K562 (cell line): ENCODE measurements around the gene ASB18. TPM values are rescaled to one million over a fixed set of nuclear protein-coding genes. Genes with fewer than 3 reads are reported as not detected.

Experiments used
- ATAC-seq: fragments of 200-7000 bp; cut with Tn5 transposase; 3 replicates; pipeline ENCODE4 v1.9.1; 2020; ENCODE audit warnings: moderate library complexity
- BruUV-seq: library from RNA; stranded (reverse); fragments of 400-500 nt; replicated peaks from 2 replicates; lab custom pipeline; 2021; lab: Mats Ljungman, UMichigan
- CTCF ChIA-PET: fragments of 300-600 bp; formaldehyde crosslinking; extraction: SDS; loops from one replicate; lab custom pipeline; 2021; ENCODE audit warnings: low intra/inter-chr PET ratio; lab: Yijun Ruan, JAX
- POLR2A ChIA-PET: fragments of 300-600, 350-650 bp; sonication (Branson Sonifier 250); formaldehyde crosslinking; extraction: SDS; loops from one replicate; lab custom pipeline; 2021; ENCODE audit warnings: antibody characterized with exemption, inconsistent platforms; lab: Yijun Ruan, JAX
- DNase-seq, 4 experiments: peaks; one replicate each; pipeline versions ENCODE4 v3.0.0 to v3.0.0-alpha.2; 2011 to 2018; ENCODE audit warnings: low spot score in 3 of 4, mixed read lengths in 3 of 4; ENCODE audit errors: extremely low read depth in 1 of 4
- FAIRE-seq: peaks from 2 replicates; lab custom pipeline; 2011; peaks lifted over from hg19 to GRCh38; lab: Jason Lieb, UNC
- H2AFZ ChIP-seq: 2 replicates; pipeline ENCODE4 v1.6.0; 2011; ENCODE audit warnings: low read depth, low read length, control low read depth, inconsistent platforms
- H3K27ac ChIP-seq: fragments of 200-600 bp; 3 replicates; pipeline ENCODE4 v1.8.0; 2011; ENCODE audit warnings: low read depth, mild to moderate bottlenecking, control low read depth, inconsistent platforms, low read length, moderate library complexity, mixed read lengths; ENCODE audit errors: extremely low read depth
- H3K27me3 ChIP-seq, 2 experiments: fragments of 300-600 bp in 1 of 2; 2 replicates in 1 of 2; 3 replicates in 1 of 2; pipeline versions ENCODE4 v1.6.0 to v1.8.0; 2011; ENCODE audit warnings: inconsistent platforms in 2 of 2, low read length in 2 of 2, mild to moderate bottlenecking in 1 of 2, mixed read lengths in 1 of 2, moderate library complexity in 1 of 2; ENCODE audit not compliant: control insufficient read depth in 2 of 2, insufficient read depth in 2 of 2
- H3K36me3 ChIP-seq: fragments of 300-600 bp; 3 replicates; pipeline ENCODE4 v1.8.0; 2011; ENCODE audit warnings: mild to moderate bottlenecking, low read length, inconsistent platforms; ENCODE audit not compliant: control insufficient read depth, insufficient read depth
- H3K4me1 ChIP-seq, 2 experiments: fragments of 200-600 bp in 1 of 2; replicated peaks in 1 of 2; 2 replicates in 1 of 2; 3 replicates in 1 of 2; pipeline versions ENCODE4 v1.5.1 to v1.8.0; 2011; ENCODE audit warnings: inconsistent platforms in 2 of 2, low read length in 2 of 2, mild to moderate bottlenecking in 1 of 2, mixed read lengths in 1 of 2, moderate library complexity in 1 of 2; ENCODE audit not compliant: control insufficient read depth in 2 of 2, insufficient read depth in 2 of 2
- H3K4me2 ChIP-seq: 2 replicates; pipeline ENCODE4 v1.6.1; 2011; ENCODE audit warnings: low read length, control low read depth, inconsistent platforms, mixed read lengths; ENCODE audit not compliant: insufficient read depth
- H3K4me3 ChIP-seq: fragments of 200-600 bp; sonication (generic), shearing (Covaris generic); 2 replicates; pipeline ENCODE4 v1.5.1; 2016; ENCODE audit warnings: control low read depth, inconsistent platforms
- H3K79me2 ChIP-seq: fragments of 200-600 bp; 3 replicates; pipeline ENCODE4 v1.8.0; 2011; ENCODE audit warnings: low read length, inconsistent platforms; ENCODE audit not compliant: control insufficient read depth, insufficient read depth
- H3K9ac ChIP-seq, 2 experiments: 2 replicates each; pipeline versions ENCODE4 v1.6.0 to v1.6.1; 2011; ENCODE audit warnings: low read depth in 2 of 2, low read length in 2 of 2, control low read depth in 1 of 2, inconsistent platforms in 1 of 2, mild to moderate bottlenecking in 1 of 2, mixed read lengths in 1 of 2; ENCODE audit not compliant: insufficient read depth in 1 of 2
- H3K9me1 ChIP-seq: one replicate; pipeline ENCODE4 v1.6.0; 2011; ENCODE audit warnings: inconsistent platforms, mild to moderate bottlenecking, low read length, moderate library complexity; ENCODE audit not compliant: control insufficient read depth, insufficient read depth
- H3K9me3 ChIP-seq: replicated peaks from 2 replicates; pipeline ENCODE4 v1.5.1; 2011; ENCODE audit warnings: low read depth, low read length, inconsistent platforms; ENCODE audit not compliant: control insufficient read depth, insufficient read depth
- H4K20me1 ChIP-seq: replicated peaks from 2 replicates; pipeline ENCODE4 v1.6.1; 2011; ENCODE audit warnings: low read length, inconsistent platforms, mixed read lengths; ENCODE audit not compliant: control insufficient read depth, insufficient read depth
- BCOR ChIP-seq: fragments of 450-650 bp; IDR thresholded peaks from 2 replicates; pipeline ENCODE4 v1.6.1; 2016
- CBX8 ChIP-seq: fragments of 200-600 bp; sonication (generic); IDR thresholded peaks from 2 replicates; pipeline ENCODE4 v1.6.1; 2012; ENCODE audit warnings: borderline replicate concordance, mixed run types, low read depth, mild to moderate bottlenecking, moderate library complexity, mixed read lengths, low read length, control low read depth, inconsistent platforms; ENCODE audit not compliant: poor library complexity, severe bottlenecking; ENCODE audit errors: extremely low read depth
- GABPB2 ChIP-seq: fragments of 250-450 bp; sonication (Bioruptor Pico); conservative IDR thresholded peaks from 2 replicates; pipeline ENCODE4 v1.5.1; 2021; ENCODE audit warnings: mild to moderate bottlenecking
- NRF1 ChIP-seq, 2 experiments: fragments of 450-650 bp; IDR thresholded peaks in 1 of 2; conservative IDR thresholded peaks in 1 of 2; 2 replicates each; pipeline ENCODE4 v1.6.1; 2014; ENCODE audit warnings: mild to moderate bottlenecking in 2 of 2
- POLR2B ChIP-seq: fragments of 450-650 bp; IDR thresholded peaks from 2 replicates; pipeline ENCODE4 v1.6.1; 2018; ENCODE audit warnings: low read depth; ENCODE audit not compliant: partially characterized antibody
- ZNF444 ChIP-seq: fragments of 250-450 bp; sonication (Bioruptor Pico); IDR thresholded peaks from 2 replicates; pipeline ENCODE4 v1.4.0; 2020; ENCODE audit warnings: mild to moderate bottlenecking, moderate library complexity
- WGBS: fragments of 100-300 bp; shearing (Covaris generic); methylation state at CpG from one replicate; pipeline ENCODE4 v1.1.6; 2016; ENCODE audit warnings: low coverage, mixed read lengths; ENCODE audit not compliant: insufficient coverage; ENCODE audit errors: missing lambda C conversion rate; 5-methylcytosine and 5-hydroxymethylcytosine counted together
- in situ Hi-C: fragments of 300-500 bp; cut with MboI; formaldehyde crosslinking; loops from 4 replicates; pipeline ENCODE4 v1.15.0; 2018; ENCODE audit warnings: inconsistent platforms, mixed read lengths
- intact Hi-C: fragments of 100-400 bp; cut with micrococcal nuclease; formaldehyde crosslinking; loops from 2 replicates; pipeline ENCODE4 v1.14.2; 2022
- polyA plus RNA-seq, 8 experiments: library from polyadenylated mRNA; depleted of rRNA in 4 of 8; stranded (reverse) in 5 of 8; unstranded in 3 of 8; fragments of >200 nt; fragmentation: Nextera tagmentation in 2 of 8; fragmentation: Illumina TruSeq in 1 of 8; extraction: Ambion mirVana in 2 of 8; extraction: Trizol in 1 of 8; gene quantifications; 2 replicates each; pipeline versions ENCODE4 v1.2.1 to v1.2.3, GENCODE V29; 2011 to 2014; ENCODE audit warnings: inconsistent platforms in 1 of 8, missing spikeins in 1 of 8
- total RNA-seq, 7 experiments: library from RNA; depleted of rRNA in 6 of 7; stranded (reverse); fragments of >200 nt in 6 of 7; fragmentation: Illumina TruSeq in 2 of 7; extraction: Trizol in 2 of 7; gene quantifications; 2 replicates each; pipeline versions ENCODE4 v1.2.1 to v1.2.3, GENCODE V29; 2011 to 2021; ENCODE audit warnings: low replicate concordance in 1 of 7
- TF ChIP-seq, protein P1 (sequence below), 2 experiments: fragments of 450-650 bp; conservative IDR thresholded peaks; 2 replicates each; pipeline ENCODE4 v1.6.1; 2017; ENCODE audit warnings: mild to moderate bottlenecking in 2 of 2, moderate library complexity in 2 of 2

ASB18 gene
- total and polyA plus RNA-seq, 9 of the 15 experiments (the other 6 are each of a cell fraction or from before 2014, with no cell fraction given): not detected

DNA sequence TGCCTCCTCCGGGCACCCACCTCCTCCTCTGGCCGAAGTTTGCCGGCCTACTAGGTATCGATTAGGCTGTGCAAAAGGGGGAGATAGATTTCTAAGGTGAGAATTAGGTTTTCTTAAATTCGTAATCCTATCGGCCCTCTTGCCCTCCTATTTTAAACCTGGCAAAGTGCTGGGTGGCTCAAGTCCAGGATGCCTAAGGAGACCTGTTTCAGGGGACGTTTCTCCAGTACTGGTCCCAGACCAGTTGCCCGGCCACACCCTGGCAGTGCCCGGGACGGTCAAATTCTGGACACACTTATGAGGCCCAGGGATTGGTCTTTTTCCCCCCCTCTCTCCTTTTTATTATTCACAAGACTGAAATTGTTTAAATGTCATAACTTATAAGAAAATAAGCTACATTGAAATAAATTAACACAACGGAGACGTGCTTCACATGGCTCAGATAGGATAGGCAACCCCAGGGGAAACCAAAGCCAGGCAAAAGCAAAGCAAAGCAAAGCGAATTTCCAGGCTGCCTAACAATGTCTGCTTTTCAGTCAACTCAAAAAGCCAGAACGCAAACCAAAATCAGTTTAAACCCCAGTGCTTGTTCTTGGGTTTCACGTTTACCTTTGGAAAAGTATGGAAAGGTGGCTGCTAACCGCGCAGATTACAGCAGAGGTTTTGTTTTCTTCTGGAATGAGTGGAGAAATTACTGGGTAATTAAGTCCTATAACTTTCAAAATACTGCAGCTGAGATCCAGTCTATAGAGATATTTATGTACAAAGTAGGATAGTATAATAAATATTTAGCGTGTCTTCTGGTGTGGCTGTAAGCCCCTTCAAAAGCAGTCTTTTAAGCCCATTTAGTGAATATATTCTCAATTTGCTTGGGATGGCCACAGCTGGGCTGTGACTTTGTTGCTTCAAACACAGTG is 99.0 kb downstream of the ASB18 start:
- Histone ChIP-seq H3K4me1 (peaks cover 0 to 25% of the 10 kb centered on the region in 2 experiments; a peak in 2 of 5 replicates), H3K4me2 (no peak overlapping the region), H3K27me3 (peaks cover 0 to 20% of the 10 kb centered on the region in 2 experiments; a peak in 2 of 5 replicates), H3K9me3 (no peaks in the 10 kb centered on the region), H2AFZ (no peak overlapping the region), H3K9ac (no peak overlapping the region), H3K27ac (no peak overlapping the region), H3K4me3 (no peak overlapping the region), H3K79me2 (no peaks in the 10 kb centered on the region), H3K9me1 (no peaks in the 10 kb centered on the region), H4K20me1 (no peaks in the 10 kb centered on the region), H3K36me3 (no peaks in the 10 kb centered on the region)
- BruUV-seq: no TSS peak
- intact Hi-C loops: no loop called here
- DNase-seq: no peak
- POLR2A ChIA-PET: no interaction called here
- 62% methylated on average over 17 of the region's 18 CpGs for WGBS
- in situ Hi-C loops: no loop called here
- CTCF ChIA-PET: interaction anchor here (0.5 kb wide), 1 partner anchor 228 kb away, joined by 3 read pairs; no protein-coding TSS in a partner anchor
- TF ChIP-seq ZNF444 (CRISPR knock-in tag) (no peak), CBX8 (no peak), GABPB2 (CRISPR knock-in tag) (no peak), BCOR (no peak), POLR2B (no peak), NRF1 (conservative IDR thresholded peaks at IDR 0.05 in 1 of 2, IDR thresholded peaks at IDR 0.05 in 1 of 2) (no peak)
- TF ChIP-seq, protein P1, sequence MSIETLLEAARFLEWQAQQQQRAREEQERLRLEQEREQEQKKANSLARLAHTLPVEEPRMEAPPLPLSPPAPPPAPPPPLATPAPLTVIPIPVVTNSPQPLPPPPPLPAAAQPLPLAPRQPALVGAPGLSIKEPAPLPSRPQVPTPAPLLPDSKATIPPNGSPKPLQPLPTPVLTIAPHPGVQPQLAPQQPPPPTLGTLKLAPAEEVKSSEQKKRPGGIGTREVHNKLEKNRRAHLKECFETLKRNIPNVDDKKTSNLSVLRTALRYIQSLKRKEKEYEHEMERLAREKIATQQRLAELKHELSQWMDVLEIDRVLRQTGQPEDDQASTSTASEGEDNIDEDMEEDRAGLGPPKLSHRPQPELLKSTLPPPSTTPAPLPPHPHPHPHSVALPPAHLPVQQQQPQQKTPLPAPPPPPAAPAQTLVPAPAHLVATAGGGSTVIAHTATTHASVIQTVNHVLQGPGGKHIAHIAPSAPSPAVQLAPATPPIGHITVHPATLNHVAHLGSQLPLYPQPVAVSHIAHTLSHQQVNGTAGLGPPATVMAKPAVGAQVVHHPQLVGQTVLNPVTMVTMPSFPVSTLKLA (conservative IDR thresholded peaks at IDR 0.05): no peak
- no peak for ATAC-seq
- FAIRE-seq: no peak
